Activated B cell treated with CpG ODN at 0.5 μM for 24 hours (primary cell): ENCODE measurements around the gene TRAF6. TPM values are rescaled to one million over a fixed set of nuclear protein-coding genes. Genes with fewer than 3 reads are reported as not detected.
A peak's percentile ranks its signal among the peaks of the same experiment; 100 is the strongest.
"Not testable (repeated sequence)": the region's sequence is repeated elsewhere in the genome, so short reads cannot be mapped to it uniquely, and the experiment has no call there.

ENCODE experiments used
- ATAC-seq: fragments of 200-7000 bp; cut with Tn5 transposase; one replicate; pipeline ENCODE4 v1.10.0; 2021; ENCODE audit warnings: low read depth, mild to moderate bottlenecking, moderate library complexity
- CTCF ChIA-PET: fragments of 350-600 bp; sonication (Branson Sonifier 250); formaldehyde crosslinking; loops from one replicate; lab custom pipeline; 2021; ENCODE audit warnings: antibody characterized with exemption; lab: Charles Lee
- POLR2A ChIA-PET: fragments of 350-600 bp; sonication (Branson Sonifier 250); formaldehyde crosslinking; loops from one replicate; lab custom pipeline; 2021; ENCODE audit warnings: antibody characterized with exemption; lab: Charles Lee
- DNase-seq: peaks from one replicate; pipeline ENCODE4 v3.0.0; 2022
- H3K27ac Mint-ChIP-seq: one replicate; pipeline ENCODE4 v1.8.0; 2020; ENCODE audit warnings: mixed read lengths
- H3K27me3 Mint-ChIP-seq: one replicate; pipeline ENCODE4 v1.8.0; 2021; ENCODE audit warnings: mixed read lengths
- H3K36me3 Mint-ChIP-seq: one replicate; pipeline ENCODE4 v1.8.0; 2021; ENCODE audit warnings: low read depth, mixed read lengths
- H3K4me1 Mint-ChIP-seq: one replicate; pipeline ENCODE4 v1.8.0; 2021; ENCODE audit warnings: mixed read lengths
- H3K4me3 Mint-ChIP-seq: one replicate; pipeline ENCODE4 v1.8.0; 2020; ENCODE audit warnings: mild to moderate bottlenecking, mixed read lengths
- H3K9me3 Mint-ChIP-seq: one replicate; pipeline ENCODE4 v1.8.0; 2020; ENCODE audit warnings: mixed read lengths
- CTCF ChIP-seq: fragments of 200-600 bp; IDR thresholded peaks from one replicate; pipeline ENCODE4 v1.8.0; 2022; ENCODE audit warnings: antibody characterized with exemption, mild to moderate bottlenecking
- intact Hi-C: fragments of 100-400 bp; cut with micrococcal nuclease; formaldehyde crosslinking; loops from one replicate; pipeline ENCODE4 v1.15.1; 2024
- total RNA-seq: library from RNA; stranded (reverse); gene quantifications from 2 replicates; pipeline ENCODE4 v1.2.3, GENCODE V29; 2022

The TRAF6 gene
- total RNA-seq, 1 donor from 2014 or later: 19.3 TPM

GRCh38 chr11:36487619-36488018 is 22.5 kb downstream of the TRAF6 start:
- Mint-ChIP-seq H3K4me3 (peak overlapping the region; percentile 66), H3K36me3 (peaks cover 61% of the 10 kb centered on the region), H3K4me1 (peaks cover 24% of the 10 kb centered on the region), H3K27me3 (no peaks in the 10 kb centered on the region), H3K9me3 (no peaks in the 10 kb centered on the region), H3K27ac (peak overlapping the region; percentile 73)
- no peak for TF ChIP-seq CTCF
- ChIA-PET CTCF (interaction anchor here (0.9 to 2.5 kb wide), 7 partner anchors 9 to 666 kb away, joined by 3 to 10 read pairs (median 4); partner anchors contain the start of gene TRAF6), POLR2A (interaction anchor here (0.6 to 1.3 kb wide), 2 partner anchors 195 to 198 kb away, joined by 3 read pairs; partner anchors contain the start of gene COMMD9)
- intact Hi-C loops: no loop called here
- DNase-seq (no peak), ATAC-seq (no peak)

- CTCF ChIA-PET: interaction anchor here (1.0 kb wide), 1 partner anchor 8 kb away, joined by 3 read pairs; no protein-coding TSS in a partner anchor
- POLR2A ChIA-PET: no interaction called here
- intact Hi-C loops: no loop called here
- ATAC-seq (no peak), DNase-seq (no peak)
- H3K27ac Mint-ChIP-seq: no peak overlapping the region
- no peak for TF ChIP-seq CTCF
- no peaks in the 10 kb centered on the region for H3K27me3 Mint-ChIP-seq
- H3K4me3 Mint-ChIP-seq: no peak overlapping the region
- no peaks in the 10 kb centered on the region for H3K9me3 Mint-ChIP-seq
- H3K36me3 Mint-ChIP-seq: peaks cover 45% of the 10 kb centered on the region
- peaks cover 23% of the 10 kb centered on the region for H3K4me1 Mint-ChIP-seq
Measured at GRCh38 chr11:36485298-36486002, 24.6 kb downstream of the TRAF6 start.

- H3K27ac Mint-ChIP-seq, intact Hi-C loops, H3K27me3 Mint-ChIP-seq, POLR2A ChIA-PET, H3K9me3 Mint-ChIP-seq, DNase-seq, ATAC-seq, H3K4me3 Mint-ChIP-seq, CTCF ChIA-PET: not testable (repeated sequence)
- peaks cover 25% of the 10 kb centered on the region for H3K36me3 Mint-ChIP-seq
- peaks cover 14% of the 10 kb centered on the region for H3K4me1 Mint-ChIP-seq
Measured at GRCh38 chr11:36483042-36483441, 27.0 kb downstream of the TRAF6 start.

- ATAC-seq: no peak
Measured at GRCh38 chr11:36480833-36481232, 29.2 kb downstream of the TRAF6 start.

GRCh38 chr11:36478700-36479329 is 31.3 kb downstream of the TRAF6 start:
- no peak overlapping the region for H3K27ac Mint-ChIP-seq
- intact Hi-C loops: loop anchor here (1.0 to 5.0 kb wide), 5 partner anchors 102 to 863 kb away; no protein-coding TSS in a partner anchor
- H3K36me3 Mint-ChIP-seq: peaks cover 2% of the 10 kb centered on the region
- H3K4me3 Mint-ChIP-seq: no peak overlapping the region
- DNase-seq (no peak), ATAC-seq (no peak)
- ChIA-PET CTCF (interaction anchor here (0.6 to 4.2 kb wide), 22 partner anchors 9 to 662 kb away, joined by 3 to 44 read pairs (median 4); no protein-coding TSS in a partner anchor), POLR2A (no interaction called here)
- no peaks in the 10 kb centered on the region for H3K27me3 Mint-ChIP-seq
- no peaks in the 10 kb centered on the region for H3K9me3 Mint-ChIP-seq
- H3K4me1 Mint-ChIP-seq: no peaks in the 10 kb centered on the region
- TF ChIP-seq CTCF: no peak

More at GRCh38 chr11:36480833-36481232, 29.2 kb downstream of the TRAF6 start:
- H3K9me3 Mint-ChIP-seq: no peaks in the 10 kb centered on the region
- peaks cover 13% of the 10 kb centered on the region for H3K36me3 Mint-ChIP-seq
- intact Hi-C loops: no loop called here
- ChIA-PET POLR2A (no interaction called here), CTCF (interaction anchor here (1.8 to 4.2 kb wide), 2 partner anchors 13 to 188 kb away, joined by 8 to 44 read pairs; no protein-coding TSS in a partner anchor)
- TF ChIP-seq CTCF: no peak
- no peak overlapping the region for H3K27ac Mint-ChIP-seq
- H3K4me1 Mint-ChIP-seq: no peaks in the 10 kb centered on the region
- no peak for DNase-seq
- H3K4me3 Mint-ChIP-seq: no peak overlapping the region
- H3K27me3 Mint-ChIP-seq: no peaks in the 10 kb centered on the region
